Limb (tissue), 2 donors: Measurements from ENCODE around the gene DCTN1.
"Not testable (repeated sequence)": the region's sequence is repeated elsewhere in the genome, so short reads cannot be mapped to it uniquely, and the experiment has no call there.

Experiments used
- DNase-seq, 2 donors: peaks; one replicate each; pipeline ENCODE4 v3.0.0-alpha.2; 2016; ENCODE audit errors: extremely low spot score in 2 of 2

The DCTN1 gene

GRCh38 chr2:74379851-74380789, at the start of gene DCTN1:
TSS of gene DCTN1 (minus strand) at chr2:74380311. CDS start at chr2:74380037, 274 bp downstream.
- peak; percentile 48 to 67 for DNase-seq

DNA sequence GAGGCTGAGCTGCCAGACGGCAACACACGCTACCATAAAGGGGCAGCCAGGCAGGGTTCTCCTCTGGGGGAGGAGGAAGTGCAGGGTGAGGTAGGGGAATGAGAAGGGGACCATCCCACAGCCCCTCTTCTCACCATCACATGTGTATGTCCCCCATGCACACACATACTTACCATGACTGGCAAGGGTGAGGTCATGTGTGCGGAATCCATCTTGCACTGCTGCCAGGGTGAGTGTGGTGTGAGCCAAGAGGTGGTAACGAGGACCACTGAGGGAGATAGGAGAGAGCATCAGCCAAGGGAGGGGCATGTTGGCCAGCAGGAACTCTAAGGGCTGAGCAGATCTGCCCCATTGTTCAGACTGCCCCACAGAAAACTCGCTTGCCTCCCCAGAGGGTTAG, 48.6 kb upstream of the DCTN1 start:
- DNase-seq, result no peak

- DNase-seq, result no peak
Measured at GRCh38 chr2:74427551-74427950, 47.4 kb upstream of the DCTN1 start.

GRCh38 chr2:74426181-74426758, 46.2 kb upstream of the DCTN1 start:
- DNase-seq, result no peak

DNA sequence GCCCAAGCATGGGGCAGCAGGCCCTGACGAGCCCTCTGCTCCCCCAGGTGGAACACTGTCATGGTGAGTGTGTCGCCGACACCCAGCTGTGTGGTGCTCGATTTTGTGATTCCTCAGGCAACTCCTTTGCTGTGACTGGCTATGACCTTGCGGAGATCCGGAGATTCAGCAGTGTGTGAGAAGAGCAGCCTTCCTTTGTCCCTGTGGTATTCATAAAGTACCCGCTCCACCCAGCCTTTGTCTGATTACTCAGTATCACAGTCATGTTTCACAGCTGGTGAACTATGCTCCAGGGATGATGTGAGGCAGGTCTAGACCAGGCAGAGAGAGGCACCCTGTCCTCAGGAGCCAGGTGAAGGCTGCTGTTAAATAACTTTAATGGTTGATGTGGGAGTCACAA, 45.4 kb upstream of the DCTN1 start:
- no peak for DNase-seq

DNA sequence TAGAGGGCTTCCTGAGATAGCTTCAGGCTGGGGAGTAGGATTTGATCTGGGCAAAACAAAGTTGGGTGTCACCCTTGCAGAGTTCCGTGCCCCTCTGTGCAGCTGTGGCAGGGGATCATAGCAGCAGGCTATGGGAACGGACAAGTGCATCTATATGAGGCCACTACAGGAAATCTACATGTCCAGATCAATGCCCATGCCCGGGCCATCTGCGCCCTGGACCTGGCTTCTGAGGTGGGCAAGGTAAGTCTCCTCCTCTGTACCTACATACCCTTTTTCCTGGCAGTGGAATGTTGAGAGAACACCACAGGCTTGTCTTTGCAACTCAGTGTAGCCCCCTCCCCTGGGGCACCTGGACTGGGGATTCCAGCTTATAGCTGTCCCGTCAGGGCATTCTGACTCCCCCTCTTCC, 44.9 kb upstream of the DCTN1 start:
- no peak for DNase-seq

GRCh38 chr2:74424139-74424992, 44.3 kb upstream of the DCTN1 start:
- DNase-seq, result no peak

- DNase-seq, result no peak
Measured at GRCh38 chr2:74423231-74424095, 43.4 kb upstream of the DCTN1 start.

- peak; percentile 80 to 93 for DNase-seq
Measured at GRCh38 chr2:74421221-74421870, 41.2 kb upstream of the DCTN1 start, which contains the start of the genes C2orf81 and WDR54. TSS of gene C2orf81 (minus strand) at chr2:74421619. CDS start at chr2:74421560, 59 bp downstream. TSS of gene WDR54 (plus strand) at chr2:74421730. CDS start at chr2:74422154, 424 bp downstream.

- not testable (repeated sequence) for DNase-seq
Measured at GRCh38 chr2:74420443-74421103, 40.5 kb upstream of the DCTN1 start.

DNA sequence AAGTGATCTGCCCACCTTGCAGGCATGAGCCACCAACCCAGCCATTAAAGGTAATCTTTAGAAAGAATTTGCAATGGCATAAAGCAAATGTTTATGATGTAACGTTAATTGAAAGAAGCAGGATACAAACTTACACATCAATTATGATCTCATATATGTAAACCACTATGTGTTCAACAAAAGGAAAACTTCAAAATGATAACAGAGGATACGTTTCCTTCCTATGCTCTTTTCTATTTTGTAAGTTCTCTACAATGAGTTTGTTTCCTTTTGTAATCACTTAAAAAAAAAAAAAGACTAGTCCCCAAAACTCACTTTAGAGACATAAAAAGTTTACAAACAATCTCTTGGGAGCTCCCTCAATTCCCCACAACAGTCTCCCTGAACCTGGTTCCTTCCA, 39.9 kb upstream of the DCTN1 start:
- DNase-seq, result no peak

DNA sequence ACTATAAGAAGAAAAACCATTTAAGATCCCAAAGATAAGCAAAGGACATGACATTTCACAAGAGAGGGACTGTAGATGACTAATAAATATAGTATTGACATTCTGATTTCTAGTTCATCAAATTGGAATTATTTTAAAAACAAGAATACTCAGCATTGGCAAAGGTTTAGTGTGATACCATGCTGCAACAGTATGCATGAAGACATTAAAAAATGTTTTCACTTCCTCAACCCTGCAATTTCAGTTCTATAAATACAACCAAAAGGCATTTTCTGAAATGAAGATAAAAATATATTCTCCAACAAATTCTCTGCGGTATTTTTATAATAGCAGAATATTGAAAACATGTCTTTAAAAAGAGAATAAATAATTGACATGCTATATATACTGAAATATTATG, 39.2 kb upstream of the DCTN1 start:
- DNase-seq, result no peak

GRCh38 chr2:74418312-74418711, 38.2 kb upstream of the DCTN1 start:
- no peak for DNase-seq

GRCh38 chr2:74417763-74418162, 37.7 kb upstream of the DCTN1 start:
- no peak for DNase-seq

- no peak for DNase-seq
Measured at GRCh38 chr2:74417197-74417596, 37.1 kb upstream of the DCTN1 start.

DNA sequence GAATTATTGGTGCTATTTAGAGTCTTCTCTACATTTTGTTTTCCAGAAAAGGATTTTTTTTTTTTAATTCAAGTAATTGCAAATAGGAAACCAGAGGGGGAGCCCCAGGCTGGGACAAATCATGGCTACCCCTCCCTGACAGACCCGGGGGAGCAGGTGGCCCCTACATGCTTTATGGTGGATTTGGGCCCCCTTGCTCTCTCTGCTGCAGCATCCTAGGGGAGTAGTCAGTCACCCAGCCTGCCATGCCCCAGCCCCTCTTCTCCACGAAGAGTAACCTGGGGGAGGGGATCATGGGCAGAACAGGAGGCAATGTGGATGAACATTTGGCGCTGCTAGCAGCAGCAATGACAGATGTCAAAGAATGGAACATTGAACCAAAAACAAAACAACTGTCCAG, 36.7 kb upstream of the DCTN1 start:
- DNase-seq, result no peak

- DNase-seq, result no peak
Measured at GRCh38 chr2:74415762-74416395, 35.8 kb upstream of the DCTN1 start.

DNA sequence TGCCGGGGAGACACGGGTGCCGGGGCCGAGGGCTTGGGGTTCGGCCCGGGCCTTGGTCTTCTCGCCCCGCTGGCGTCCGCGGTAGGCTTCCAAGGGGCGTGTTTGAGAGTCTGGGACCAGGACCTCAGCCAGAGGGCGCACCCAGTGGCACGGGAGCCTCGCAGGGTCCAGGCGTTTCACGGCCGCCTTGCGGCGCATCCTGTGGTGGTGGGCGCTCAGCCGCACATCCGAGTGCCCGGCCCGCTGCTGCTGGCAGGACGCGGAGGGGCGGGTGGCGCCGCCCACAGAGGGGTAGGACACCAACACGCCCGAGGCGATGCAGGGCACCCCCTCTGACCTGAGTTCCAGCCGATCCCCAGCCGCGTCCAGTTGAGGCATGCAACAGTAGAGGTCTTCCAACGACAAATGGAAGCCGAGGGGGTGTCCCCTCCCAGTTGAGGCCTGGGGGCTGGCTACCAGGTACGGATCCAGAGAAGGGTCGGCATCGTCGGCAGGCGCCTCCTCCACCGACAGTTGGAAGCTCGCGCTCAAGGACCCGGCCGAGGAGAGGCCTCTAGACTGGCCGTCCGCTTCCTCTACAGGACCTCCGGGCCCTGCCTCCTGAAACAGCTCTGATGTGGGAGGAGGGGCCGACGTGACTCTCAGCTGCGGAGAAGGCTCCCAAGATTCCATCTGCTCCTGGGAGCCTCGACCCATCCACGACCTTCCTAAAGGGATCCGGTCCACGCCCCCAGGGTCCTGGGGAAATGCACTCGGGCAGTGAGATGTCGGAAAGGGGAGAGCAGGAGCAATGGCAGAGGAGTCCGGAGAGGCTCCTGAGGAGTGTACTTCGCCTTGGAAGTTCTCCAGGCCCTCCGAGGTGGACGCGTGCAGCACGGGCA, 35.0 kb upstream of the DCTN1 start:
- peak; percentile 34 to 73 for DNase-seq
